Adipocyte (in vitro differentiated cells): ENCODE measurements around the gene CEP126.
A peak's percentile ranks its signal among the peaks of the same experiment; 100 is the strongest.
"Not testable (repeated sequence)": the region's sequence is repeated elsewhere in the genome, so short reads cannot be mapped to it uniquely, and the experiment has no call there.

Source experiments
- DNase-seq: peaks from one replicate; pipeline ENCODE4 v3.0.0-alpha.2; 2015; ENCODE audit warnings: low read depth
- H3K27me3 ChIP-seq: replicated peaks from 2 replicates; pipeline ENCODE4 v1.7.0; 2013; ENCODE audit warnings: mild to moderate bottlenecking, low read length, moderate library complexity; ENCODE audit not compliant: control insufficient read depth, insufficient read depth
- H3K36me3 ChIP-seq: 2 replicates; pipeline ENCODE4 v1.7.0; 2013; ENCODE audit warnings: low read length, mild to moderate bottlenecking, moderate library complexity; ENCODE audit not compliant: control insufficient read depth, insufficient read depth, severe bottlenecking
- H3K4me1 ChIP-seq: 2 replicates; pipeline ENCODE4 v1.7.0; 2013; ENCODE audit warnings: mild to moderate bottlenecking, low read length, moderate library complexity; ENCODE audit not compliant: control insufficient read depth, insufficient read depth
- H3K4me3 ChIP-seq: 2 replicates; pipeline ENCODE4 v1.7.0; 2013; ENCODE audit warnings: mild to moderate bottlenecking, low read length, moderate library complexity
- H3K9ac ChIP-seq: 2 replicates; pipeline ENCODE4 v1.7.0; 2013; ENCODE audit warnings: mild to moderate bottlenecking, low read length, moderate library complexity
- H3K9me3 ChIP-seq: 2 replicates; pipeline ENCODE4 v1.7.0; 2013; ENCODE audit warnings: mild to moderate bottlenecking, low read length, moderate library complexity; ENCODE audit not compliant: control insufficient read depth

Gene CEP126

DNA sequence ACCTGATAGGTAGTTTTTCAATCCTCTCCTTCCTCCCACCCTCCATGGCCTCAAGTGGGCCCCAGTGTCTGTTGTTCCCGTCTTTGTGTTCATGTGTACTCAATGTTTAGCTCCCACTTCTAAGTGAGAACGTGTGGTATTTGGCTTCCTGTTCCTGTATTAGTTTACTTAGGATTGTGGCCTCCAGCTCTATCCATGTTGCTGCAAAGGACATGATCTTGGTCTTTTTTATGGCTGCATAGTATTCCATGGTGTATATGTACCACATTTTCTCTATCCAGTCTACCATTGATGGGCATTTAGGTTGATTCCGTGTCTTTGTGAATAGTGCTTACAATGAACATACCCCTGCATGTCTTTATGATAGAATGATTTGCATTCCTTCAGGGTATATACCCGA is 78.4 kb downstream of the CEP126 start:
- no peaks in the 10 kb centered on the region for H3K27me3 ChIP-seq
- no peaks in the 10 kb centered on the region for H3K9me3 ChIP-seq
- H3K36me3 ChIP-seq = peaks cover 29% of the 10 kb centered on the region
- no peaks in the 10 kb centered on the region for H3K4me1 ChIP-seq
- H3K4me3 ChIP-seq = no peak overlapping the region
- no peak for DNase-seq
- no peak overlapping the region for H3K9ac ChIP-seq

DNA sequence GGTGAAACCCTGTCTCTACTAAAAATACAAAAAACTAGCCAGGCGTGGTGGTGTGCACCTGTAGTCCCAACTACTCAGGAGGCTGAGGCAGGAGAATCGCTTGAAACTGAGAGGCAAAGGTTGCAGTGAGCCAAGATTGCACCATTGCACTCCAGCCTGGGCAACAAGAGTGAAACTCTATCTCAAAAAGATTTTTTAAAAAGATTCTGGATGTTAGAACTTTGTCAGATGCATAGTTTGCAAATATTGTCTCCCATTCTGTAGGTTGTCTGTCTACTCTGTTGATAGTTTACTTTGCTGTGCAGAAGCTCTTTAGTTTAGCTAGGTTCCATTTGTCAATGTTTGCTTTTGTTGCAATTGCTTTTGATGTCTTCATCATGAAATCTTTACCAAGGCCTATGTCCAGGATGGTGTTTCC is 79.3 kb downstream of the CEP126 start:
- H3K9ac ChIP-seq, DNase-seq, H3K9me3 ChIP-seq, H3K27me3 ChIP-seq, H3K4me1 ChIP-seq, H3K4me3 ChIP-seq: not testable (repeated sequence)
- peaks cover 26% of the 10 kb centered on the region for H3K36me3 ChIP-seq

DNA sequence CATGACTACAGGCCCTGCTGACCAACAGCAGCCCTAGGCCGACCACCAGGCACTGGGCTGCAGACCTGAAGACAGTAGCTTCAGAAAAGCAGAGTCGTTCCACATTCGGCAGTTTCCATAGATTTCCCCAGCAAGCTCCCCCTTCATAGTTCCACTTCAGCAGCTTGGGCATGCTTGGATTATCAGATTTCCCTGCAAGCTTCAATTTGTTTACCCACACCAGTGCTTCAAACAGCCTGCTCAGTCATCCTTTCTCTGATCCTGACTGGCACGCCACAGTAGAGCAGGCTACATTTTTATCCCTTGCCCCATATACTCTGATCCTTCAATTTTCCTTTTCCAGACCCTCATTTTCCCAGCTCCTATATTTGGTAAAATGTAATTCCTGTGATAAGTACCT is 81.3 kb downstream of the CEP126 start:
- H3K9ac ChIP-seq = no peak overlapping the region
- H3K27me3 ChIP-seq = no peaks in the 10 kb centered on the region
- H3K36me3 ChIP-seq = peaks cover 25% of the 10 kb centered on the region
- H3K9me3 ChIP-seq = no peaks in the 10 kb centered on the region
- no peak for DNase-seq
- H3K4me3 ChIP-seq = no peak overlapping the region
- H3K4me1 ChIP-seq = no peaks in the 10 kb centered on the region

DNA sequence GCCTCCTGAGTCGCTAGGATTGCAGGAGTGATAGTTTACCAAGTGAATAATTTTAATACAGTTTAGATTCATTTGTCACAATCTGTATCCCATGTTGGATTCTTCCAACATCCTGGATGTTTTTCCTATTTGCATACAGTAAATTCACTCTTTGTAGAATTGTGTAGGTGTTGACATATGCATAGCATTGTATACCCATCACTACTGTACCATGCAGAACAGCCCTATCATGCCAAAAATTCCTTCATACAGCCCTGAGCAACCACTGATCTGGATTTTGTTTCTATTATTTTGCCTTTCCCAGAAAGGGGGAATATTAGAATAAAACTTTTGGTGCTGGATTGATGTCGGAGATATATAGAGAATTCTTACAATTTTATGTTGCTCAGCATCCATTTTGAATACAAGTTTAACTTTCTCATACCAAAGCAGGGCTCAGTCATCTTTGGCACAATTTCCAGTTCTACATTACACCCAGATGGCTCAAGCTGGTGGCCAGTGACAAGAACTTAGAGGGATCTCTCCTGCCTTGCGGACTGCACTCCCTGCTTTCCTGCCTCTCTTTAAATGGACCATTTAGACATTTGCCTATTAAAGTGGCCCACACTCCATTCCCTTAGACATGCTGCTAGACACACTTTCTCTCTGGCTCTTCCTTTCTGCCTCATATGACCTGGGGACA is 87.0 kb downstream of the CEP126 start:
- H3K4me1 ChIP-seq = no peaks in the 10 kb centered on the region
- H3K27me3 ChIP-seq = no peaks in the 10 kb centered on the region

DNA sequence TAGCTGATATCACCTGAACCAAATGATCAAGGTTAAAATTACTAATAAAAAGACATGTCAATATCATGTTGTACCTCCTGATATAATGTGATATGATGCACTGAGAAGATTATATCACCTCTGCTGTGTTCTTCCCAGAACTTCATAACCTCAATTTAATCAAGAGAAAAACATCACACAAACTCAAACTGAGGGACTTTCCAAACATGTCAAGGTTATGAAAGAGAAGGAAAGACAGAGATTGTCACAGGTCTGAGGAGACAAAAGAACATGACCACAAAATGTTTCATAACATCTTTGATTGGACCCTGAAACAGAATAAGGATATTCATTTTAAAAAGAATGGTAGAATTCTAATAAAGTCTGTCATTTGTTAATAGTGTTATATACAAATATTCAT is 89.4 kb downstream of the CEP126 start:
- Histone ChIP-seq H3K36me3 (peaks cover 10% of the 10 kb centered on the region), H3K9me3 (no peaks in the 10 kb centered on the region), H3K4me1 (peaks cover 8% of the 10 kb centered on the region), H3K27me3 (no peaks in the 10 kb centered on the region), H3K4me3 (no peak overlapping the region), H3K9ac (no peak overlapping the region)
- DNase-seq = no peak

More for the DNA sequence above, 87.0 kb downstream of the CEP126 start:
- DNase-seq = no peak
- H3K9ac ChIP-seq = no peak overlapping the region
- no peak overlapping the region for H3K4me3 ChIP-seq
- peaks cover 17% of the 10 kb centered on the region for H3K36me3 ChIP-seq
- no peaks in the 10 kb centered on the region for H3K9me3 ChIP-seq

DNA sequence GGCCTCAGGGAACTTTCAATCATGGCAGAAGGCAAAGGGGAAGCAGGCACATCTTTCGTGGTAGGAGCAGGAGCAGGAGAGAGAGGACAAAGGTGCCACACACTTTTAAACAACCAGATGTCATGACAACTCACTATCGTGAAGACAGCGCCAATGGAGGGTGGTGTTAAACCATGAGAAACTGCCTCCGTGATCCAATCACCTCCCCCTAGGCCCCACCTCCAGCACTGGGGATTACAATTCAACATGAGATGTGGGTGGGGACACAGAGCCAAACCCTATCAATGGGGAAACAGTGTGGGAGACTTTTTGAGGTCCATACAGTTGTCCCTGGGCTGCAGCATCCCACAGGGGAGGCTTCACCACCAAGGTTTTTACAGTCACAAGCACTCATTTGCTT is 90.5 kb downstream of the CEP126 start:
- H3K4me3 ChIP-seq = no peak overlapping the region
- no peak overlapping the region for H3K9ac ChIP-seq
- no peaks in the 10 kb centered on the region for H3K9me3 ChIP-seq
- peaks cover 7% of the 10 kb centered on the region for H3K36me3 ChIP-seq
- peaks cover 8% of the 10 kb centered on the region for H3K4me1 ChIP-seq
- DNase-seq = no peak
- no peaks in the 10 kb centered on the region for H3K27me3 ChIP-seq

DNA sequence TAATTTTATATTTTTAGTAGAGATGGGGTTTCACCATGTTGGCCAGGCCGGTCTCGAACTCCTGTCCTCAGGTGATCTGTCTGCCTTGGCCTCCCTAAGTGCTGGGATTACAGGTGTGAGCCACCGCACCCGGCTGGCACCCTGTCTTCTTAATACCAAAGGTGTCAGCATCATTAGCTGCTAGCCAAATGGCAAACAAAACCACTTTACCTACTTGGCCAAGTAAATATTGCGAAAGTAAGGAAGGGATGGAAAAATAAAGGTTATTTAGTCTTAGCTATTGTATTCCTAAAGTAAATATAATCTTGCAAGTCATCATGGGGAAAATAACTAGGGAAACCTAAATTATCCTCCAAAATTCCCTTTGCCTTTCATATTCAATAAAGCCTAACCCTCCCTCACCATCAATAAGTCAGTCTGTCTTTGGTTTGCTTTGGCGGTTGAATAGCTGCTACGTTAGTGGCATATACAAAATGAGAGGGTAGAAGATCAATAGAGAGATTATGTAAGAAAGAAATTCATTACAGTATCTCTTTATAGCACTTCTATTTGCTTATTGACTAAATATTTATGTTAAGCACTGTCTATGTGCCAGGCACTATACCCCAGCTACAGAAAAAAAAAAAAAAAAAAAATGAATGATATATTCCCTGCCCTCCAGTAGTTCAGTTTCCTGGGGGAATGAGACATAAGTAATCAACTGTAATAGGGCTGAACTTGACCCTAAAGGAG is 92.2 kb downstream of the CEP126 start:
- Histone ChIP-seq H3K9ac (no peak overlapping the region), H3K4me1 (peaks cover 22% of the 10 kb centered on the region), H3K36me3 (peaks cover 2% of the 10 kb centered on the region), H3K4me3 (no peak overlapping the region), H3K9me3 (no peaks in the 10 kb centered on the region), H3K27me3 (no peaks in the 10 kb centered on the region)
- no peak for DNase-seq

DNA sequence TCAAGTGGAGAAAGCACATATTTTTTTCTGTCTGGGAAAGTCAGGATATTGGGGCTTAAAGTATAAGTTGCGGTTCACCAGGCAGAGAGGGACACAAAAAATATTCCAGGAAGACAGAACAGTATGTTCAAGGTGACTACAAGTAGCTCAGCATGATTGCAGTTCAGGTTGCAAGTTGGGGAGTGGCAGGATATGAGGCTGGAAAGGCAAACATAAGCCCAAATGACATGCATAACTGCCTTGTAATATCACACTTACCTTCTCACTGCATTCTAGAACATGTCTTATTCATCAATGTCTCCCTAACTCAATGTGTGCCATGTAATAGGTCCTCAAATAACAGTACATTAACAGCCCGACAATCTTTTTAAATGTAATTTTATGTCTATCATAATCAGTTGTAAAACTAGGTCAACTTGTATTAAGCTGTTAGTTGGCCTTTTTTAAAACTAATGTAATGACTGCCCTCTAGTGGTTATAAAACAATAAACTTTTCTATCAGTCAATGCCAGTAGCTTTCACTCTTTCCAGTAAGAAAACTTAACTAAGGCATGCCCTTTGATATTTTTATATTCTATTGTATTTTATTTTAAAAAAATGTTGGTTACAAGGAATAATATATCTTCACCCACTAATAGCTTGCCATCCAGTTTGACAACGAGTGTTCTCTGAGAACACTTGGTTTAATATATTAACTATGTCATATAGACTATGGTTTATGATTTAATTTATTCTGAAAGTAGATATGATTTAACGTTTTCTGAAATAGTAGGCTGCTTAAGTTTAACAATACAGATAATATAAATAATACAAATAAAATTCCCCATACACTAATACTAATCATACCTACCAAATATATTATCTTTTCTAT is 93.0 kb downstream of the CEP126 start:
- DNase-seq = peak; percentile 86
- H3K36me3 ChIP-seq = no peaks in the 10 kb centered on the region
- no peak overlapping the region for H3K4me3 ChIP-seq
- H3K4me1 ChIP-seq = peaks cover 22% of the 10 kb centered on the region
- no peaks in the 10 kb centered on the region for H3K9me3 ChIP-seq
- no peaks in the 10 kb centered on the region for H3K27me3 ChIP-seq
- H3K9ac ChIP-seq = peak overlapping the region; percentile 36

DNA sequence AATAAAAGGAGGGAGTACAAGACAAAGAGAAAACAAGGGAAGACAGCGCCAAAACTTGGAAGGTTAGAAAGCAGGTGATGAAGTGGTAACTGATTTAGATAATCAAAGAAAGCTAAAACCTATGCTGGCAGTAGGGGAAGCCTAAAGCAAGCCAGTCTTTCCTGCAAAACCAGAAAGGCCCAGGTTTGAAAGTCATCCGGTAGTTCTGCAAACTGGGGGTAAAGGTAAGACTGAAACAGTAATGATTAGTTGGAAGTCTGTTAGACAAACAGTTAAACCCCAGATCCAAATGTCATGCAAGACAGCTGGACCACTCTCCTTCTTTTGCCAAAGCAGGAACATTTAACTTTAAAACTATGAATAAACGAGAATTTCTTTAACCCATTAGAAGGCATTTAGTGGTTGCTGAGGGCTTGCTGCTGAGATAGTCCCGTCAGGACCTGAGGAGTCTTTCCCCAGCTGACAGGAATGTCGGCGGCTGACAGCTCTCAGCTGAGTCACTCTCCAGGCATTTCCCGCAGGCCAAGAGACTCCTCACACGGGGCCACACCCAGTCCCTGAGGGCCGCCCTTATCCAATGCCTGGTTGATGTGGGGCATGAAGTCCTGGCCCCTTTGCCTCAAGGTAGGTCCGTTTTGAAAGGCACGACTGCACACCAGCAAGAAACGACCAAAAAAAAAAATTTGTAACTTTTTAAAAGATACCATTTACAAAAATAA is 96.1 kb downstream of the CEP126 start:
- Histone ChIP-seq H3K27me3 (no peaks in the 10 kb centered on the region), H3K9me3 (no peaks in the 10 kb centered on the region), H3K4me3 (peak overlapping the region; percentile 21), H3K36me3 (no peaks in the 10 kb centered on the region), H3K9ac (peak overlapping the region; percentile 72), H3K4me1 (peaks cover 22% of the 10 kb centered on the region)
- peak; percentile 91 for DNase-seq

DNA sequence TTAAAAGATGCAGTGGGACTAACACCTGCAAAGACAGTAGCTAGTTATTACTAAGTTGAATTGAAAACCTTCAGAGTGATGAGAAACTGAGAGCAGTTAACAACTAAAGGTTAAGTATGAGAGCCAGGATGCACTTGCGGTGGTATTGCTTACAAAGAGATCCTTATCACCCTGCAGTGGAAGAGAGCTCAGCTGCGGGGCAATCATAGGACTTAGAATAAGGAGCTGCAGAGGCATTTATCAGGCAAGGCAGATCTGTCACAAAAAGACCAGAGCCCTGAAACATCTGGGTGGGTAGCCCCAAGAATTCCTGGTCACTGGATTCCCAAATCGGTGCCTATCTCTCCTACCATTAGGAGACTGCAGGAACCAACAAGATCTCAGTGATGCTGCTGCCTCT is 98.1 kb downstream of the CEP126 start:
- no peaks in the 10 kb centered on the region for H3K9me3 ChIP-seq
- H3K9ac ChIP-seq = no peak overlapping the region
- H3K36me3 ChIP-seq = no peaks in the 10 kb centered on the region
- H3K4me1 ChIP-seq = peaks cover 23% of the 10 kb centered on the region
- H3K27me3 ChIP-seq = no peaks in the 10 kb centered on the region
- DNase-seq = no peak
- H3K4me3 ChIP-seq = no peak overlapping the region

DNA sequence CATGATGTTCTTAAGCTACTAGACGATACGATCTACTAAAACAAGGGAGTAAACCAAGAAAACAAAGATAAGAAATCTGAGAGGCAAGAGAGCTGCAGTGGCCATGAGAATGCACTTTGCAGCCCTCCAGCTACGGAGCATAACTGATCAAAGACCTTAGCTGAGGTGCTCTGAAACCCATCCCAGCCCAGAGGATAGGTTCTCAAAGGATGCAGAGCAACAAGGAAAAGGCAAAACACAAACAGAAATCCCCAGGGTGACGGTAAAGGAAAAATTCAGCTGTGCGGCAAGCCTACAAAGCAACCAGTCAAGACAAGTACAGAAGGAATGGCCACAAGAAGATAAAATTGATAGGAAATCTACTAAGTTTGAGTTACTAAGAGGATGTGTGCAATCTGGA is 99.9 kb downstream of the CEP126 start:
- Histone ChIP-seq H3K9ac (no peak overlapping the region), H3K27me3 (no peaks in the 10 kb centered on the region), H3K4me3 (no peak overlapping the region), H3K4me1 (peaks cover 33% of the 10 kb centered on the region), H3K9me3 (no peaks in the 10 kb centered on the region), H3K36me3 (no peaks in the 10 kb centered on the region)
- no peak for DNase-seq
